CD14-positive monocyte (primary cell): ENCODE data around the gene C11orf42. TPM values are rescaled to one million over a fixed set of nuclear protein-coding genes. Genes with fewer than 3 reads are reported as not detected.

Experiments used
- DNase-seq, 3 donors: peaks; one replicate each; pipeline ENCODE4 v3.0.0-alpha.2; 2011 to 2022
- H2AFZ ChIP-seq: 2 replicates; pipeline ENCODE4 v1.6.0; 2012; ENCODE audit warnings: mild to moderate bottlenecking, low read depth, low read length, inconsistent platforms; ENCODE audit not compliant: insufficient read depth, poor library complexity, severe bottlenecking
- H3K27ac ChIP-seq, 2 donors: 1 replicate in 1 of 2; 2 replicates in 1 of 2; pipeline ENCODE4 v1.5.1; 2012 to 2013; ENCODE audit warnings: low read length in 2 of 2, control low read depth in 1 of 2, inconsistent platforms in 1 of 2, low read depth in 1 of 2, mild to moderate bottlenecking in 1 of 2
- H3K27me3 ChIP-seq, 2 donors: one replicate each; pipeline versions ENCODE4 v1.6.0 to v1.6.1; 2011 to 2013; ENCODE audit warnings: low read length in 2 of 2; ENCODE audit not compliant: control insufficient read depth in 2 of 2, insufficient read depth in 2 of 2
- H3K36me3 ChIP-seq, 2 donors: replicated peaks in 1 of 2; 1 replicate in 1 of 2; 2 replicates in 1 of 2; pipeline versions ENCODE4 v1.5.1 to v1.6.1; 2012 to 2013; ENCODE audit warnings: low read length in 2 of 2, control low read depth in 1 of 2, inconsistent platforms in 1 of 2, mild to moderate bottlenecking in 1 of 2; ENCODE audit not compliant: insufficient read depth in 2 of 2, control insufficient read depth in 1 of 2
- H3K4me1 ChIP-seq, 2 donors: 1 replicate in 1 of 2; 2 replicates in 1 of 2; pipeline versions ENCODE4 v1.5.1 to v1.6.1; 2012 to 2013; ENCODE audit warnings: low read length in 2 of 2, control low read depth in 1 of 2, inconsistent platforms in 1 of 2, mild to moderate bottlenecking in 1 of 2, moderate library complexity in 1 of 2; ENCODE audit not compliant: insufficient read depth in 2 of 2, control insufficient read depth in 1 of 2
- H3K4me2 ChIP-seq: replicated peaks from 2 replicates; pipeline ENCODE3; 2012; ENCODE audit warnings: low read length, moderate library complexity, mild to moderate bottlenecking; ENCODE audit not compliant: poor library complexity, severe bottlenecking; ENCODE audit errors: extremely low read depth
- H3K4me3 ChIP-seq, 3 experiments: fragments of 200-600 bp in 1 of 3; sonication (generic) in 1 of 3; replicated peaks in 1 of 3; 1 replicate in 2 of 3; 2 replicates in 1 of 3; pipeline ENCODE4 v1.5.1; 2011 to 2013; ENCODE audit warnings: low read length in 3 of 3, mild to moderate bottlenecking in 3 of 3, control low read depth in 2 of 3, low read depth in 2 of 3, inconsistent platforms in 1 of 3, moderate library complexity in 1 of 3
- H3K79me2 ChIP-seq: 2 replicates; pipeline ENCODE4 v1.6.0; 2012; ENCODE audit warnings: mild to moderate bottlenecking, control low read depth, inconsistent platforms, low read length, moderate library complexity; ENCODE audit not compliant: insufficient read depth
- H3K9ac ChIP-seq: 2 replicates; pipeline ENCODE4 v1.6.0; 2017; ENCODE audit warnings: low read length, mild to moderate bottlenecking; ENCODE audit not compliant: insufficient read depth, poor library complexity, severe bottlenecking
- H3K9me3 ChIP-seq, 2 donors: replicated peaks in 1 of 2; 1 replicate in 1 of 2; 2 replicates in 1 of 2; pipeline versions ENCODE4 v1.5.1 to v1.6.1; 2012 to 2013; ENCODE audit warnings: low read length in 2 of 2, control low read depth in 1 of 2; ENCODE audit not compliant: control insufficient read depth in 1 of 2, insufficient read depth in 1 of 2
- H4K20me1 ChIP-seq: 2 replicates; pipeline ENCODE4 v1.6.0; 2012; ENCODE audit warnings: mild to moderate bottlenecking, low read length, control low read depth, moderate library complexity; ENCODE audit not compliant: insufficient read depth
- H3K27ac Mint-ChIP-seq, 7 donors: one replicate each; pipeline ENCODE4 v1.8.0; 2020; ENCODE audit warnings: mild to moderate bottlenecking in 7 of 7, mixed read lengths in 7 of 7, moderate library complexity in 6 of 7, inconsistent platforms in 2 of 7
- H3K27me3 Mint-ChIP-seq, 3 donors: one replicate each; pipeline ENCODE4 v1.8.0; 2021 to 2022; ENCODE audit warnings: low read depth in 3 of 3, mild to moderate bottlenecking in 3 of 3, mixed read lengths in 3 of 3, moderate library complexity in 3 of 3, inconsistent platforms in 1 of 3
- H3K36me3 Mint-ChIP-seq, 2 donors: one replicate each; pipeline ENCODE4 v1.8.0; 2020; ENCODE audit warnings: mixed read lengths in 2 of 2, inconsistent platforms in 1 of 2, mild to moderate bottlenecking in 1 of 2
- H3K4me1 Mint-ChIP-seq: one replicate; pipeline ENCODE4 v1.8.0; 2020; ENCODE audit warnings: mild to moderate bottlenecking, mixed read lengths
- H3K4me3 Mint-ChIP-seq, 2 donors: one replicate each; pipeline ENCODE4 v1.8.0; 2020; ENCODE audit warnings: mild to moderate bottlenecking in 2 of 2, mixed read lengths in 2 of 2, moderate library complexity in 1 of 2
- H3K9me3 Mint-ChIP-seq, 7 donors: one replicate each; pipeline ENCODE4 v1.8.0; 2020 to 2022; ENCODE audit warnings: mixed read lengths in 7 of 7, mild to moderate bottlenecking in 6 of 7, moderate library complexity in 6 of 7, inconsistent platforms in 2 of 7
- WGBS: methylation state at CpG from one replicate; pipeline ENCODE4 v1.1.5; 2013; ENCODE audit warnings: missing lambda C conversion rate; ENCODE audit not compliant: insufficient coverage; 5-methylcytosine and 5-hydroxymethylcytosine counted together
- intact Hi-C, 2 donors: fragments of 100-400 bp; cut with micrococcal nuclease; formaldehyde crosslinking; loops; one replicate each; pipeline versions ENCODE4 v1.15.0 to v1.15.1; 2023
- polyA plus RNA-seq, 3 donors: library from polyadenylated mRNA; depleted of rRNA in 1 of 3; unstranded in 2 of 3; stranded (reverse) in 1 of 3; fragments of 300-500 nt in 2 of 3; fragments of >200 nt in 1 of 3; fragmentation: Illumina TruSeq in 2 of 3; gene quantifications; 1 replicate in 2 of 3; 2 replicates in 1 of 3; pipeline ENCODE4 v1.2.3, GENCODE V29; 2012 to 2021
- TF ChIP-seq, protein P1 (sequence below): fragments of 200-600 bp; IDR thresholded peaks from one replicate; pipeline ENCODE4 v1.8.0; 2022; ENCODE audit warnings: antibody characterized with exemption, mild to moderate bottlenecking

C11orf42 gene
- polyA plus RNA-seq, 3 donors: not detected

DNA sequence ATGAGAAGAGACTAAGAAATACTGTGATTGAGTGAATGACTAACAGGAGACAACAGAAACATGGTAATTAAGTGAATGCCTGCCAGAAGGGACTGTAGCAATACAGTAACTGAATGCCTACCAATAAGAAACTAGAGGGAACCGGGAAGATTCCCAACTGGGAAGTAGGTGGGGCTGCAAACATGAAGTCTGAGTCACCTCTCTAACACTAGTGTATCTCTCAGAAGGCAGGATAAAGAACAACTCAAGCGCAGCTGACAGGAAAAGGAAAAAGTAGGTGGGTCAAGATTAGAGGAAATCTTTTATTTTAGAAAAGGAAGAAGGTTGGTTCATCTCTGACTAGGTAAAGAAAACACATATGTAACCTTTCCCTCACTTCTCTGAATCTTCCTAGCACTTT lies 14.0 kb downstream of the C11orf42 start:
- H3K79me2 ChIP-seq: peaks cover 15% of the 10 kb centered on the region
- peaks cover 86 to 100% of the 10 kb centered on the region in 2 donors for H3K36me3 ChIP-seq
- no peak overlapping the region for H3K9ac ChIP-seq
- H3K4me3 ChIP-seq: no peak overlapping the region
- Mint-ChIP-seq H3K4me1 (peaks cover 29% of the 10 kb centered on the region), H3K27ac (peak overlapping the region in 5 of 7 donors; percentile 60 to 72 (median 69)), H3K36me3 (peaks cover 12 to 81% of the 10 kb centered on the region in 2 donors), H3K4me3 (no peak overlapping the region), H3K9me3 (no peaks in the 10 kb centered on the region), H3K27me3 (peaks cover 0 to 3% (median 0%) of the 10 kb centered on the region in 3 donors)
- intact Hi-C loops: no loop called here
- DNase-seq: peak in 2 of 3 donors; percentile 60 to 79
- peaks cover 14% of the 10 kb centered on the region for H4K20me1 ChIP-seq
- H3K4me2 ChIP-seq: no peak overlapping the region
- H3K9me3 ChIP-seq: no peaks in the 10 kb centered on the region
- H2AFZ ChIP-seq: no peak overlapping the region
- TF ChIP-seq, protein P1, sequence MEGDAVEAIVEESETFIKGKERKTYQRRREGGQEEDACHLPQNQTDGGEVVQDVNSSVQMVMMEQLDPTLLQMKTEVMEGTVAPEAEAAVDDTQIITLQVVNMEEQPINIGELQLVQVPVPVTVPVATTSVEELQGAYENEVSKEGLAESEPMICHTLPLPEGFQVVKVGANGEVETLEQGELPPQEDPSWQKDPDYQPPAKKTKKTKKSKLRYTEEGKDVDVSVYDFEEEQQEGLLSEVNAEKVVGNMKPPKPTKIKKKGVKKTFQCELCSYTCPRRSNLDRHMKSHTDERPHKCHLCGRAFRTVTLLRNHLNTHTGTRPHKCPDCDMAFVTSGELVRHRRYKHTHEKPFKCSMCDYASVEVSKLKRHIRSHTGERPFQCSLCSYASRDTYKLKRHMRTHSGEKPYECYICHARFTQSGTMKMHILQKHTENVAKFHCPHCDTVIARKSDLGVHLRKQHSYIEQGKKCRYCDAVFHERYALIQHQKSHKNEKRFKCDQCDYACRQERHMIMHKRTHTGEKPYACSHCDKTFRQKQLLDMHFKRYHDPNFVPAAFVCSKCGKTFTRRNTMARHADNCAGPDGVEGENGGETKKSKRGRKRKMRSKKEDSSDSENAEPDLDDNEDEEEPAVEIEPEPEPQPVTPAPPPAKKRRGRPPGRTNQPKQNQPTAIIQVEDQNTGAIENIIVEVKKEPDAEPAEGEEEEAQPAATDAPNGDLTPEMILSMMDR: no peak
- peaks cover 19 to 39% of the 10 kb centered on the region in 2 donors for H3K4me1 ChIP-seq
- no peaks in the 10 kb centered on the region for H3K27me3 ChIP-seq
- no CpG with 5 or more reads among the region's 2 CpGs for WGBS
- H3K27ac ChIP-seq: peak overlapping the region in 1 of 2 donors; percentile 71

DNA sequence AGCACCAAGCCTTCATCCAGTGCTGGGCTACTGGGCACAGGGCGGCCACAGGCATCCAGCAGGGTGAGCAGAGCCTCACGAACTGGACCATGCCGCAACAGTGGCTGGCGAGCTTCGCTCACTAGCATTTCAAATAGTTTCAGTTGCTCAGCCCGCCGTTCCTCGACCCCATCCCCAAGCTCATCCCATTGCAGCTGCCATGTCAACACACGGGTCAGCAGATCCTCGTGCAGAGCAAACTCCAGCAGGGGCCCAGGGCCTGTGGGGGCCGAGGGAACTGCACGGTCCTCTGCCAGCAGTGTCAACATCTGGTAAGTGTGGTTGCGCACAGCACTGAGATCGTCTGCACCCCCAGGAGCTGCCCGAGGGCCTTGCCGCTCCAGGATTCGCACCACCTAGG lies 18.5 kb downstream of the C11orf42 start:
- H3K36me3 Mint-ChIP-seq: peaks cover 37 to 66% of the 10 kb centered on the region in 2 donors

More for the DNA sequence above, 18.5 kb downstream of the C11orf42 start:
- H3K4me1 ChIP-seq: peaks cover 37 to 72% of the 10 kb centered on the region in 2 donors
- no peaks in the 10 kb centered on the region for H3K9me3 Mint-ChIP-seq
- H2AFZ ChIP-seq: no peak overlapping the region
- no peak overlapping the region for H3K4me2 ChIP-seq
- no peak overlapping the region for H3K9ac ChIP-seq
- H3K9me3 ChIP-seq: no peaks in the 10 kb centered on the region
- H3K27me3 Mint-ChIP-seq: no peaks in the 10 kb centered on the region
- 99% methylated on average over 17 of the region's 17 CpGs for WGBS
- peaks cover 64% of the 10 kb centered on the region for H3K4me1 Mint-ChIP-seq
- TF ChIP-seq, protein P1: no peak
- no peak overlapping the region for H3K4me3 Mint-ChIP-seq
- no peaks in the 10 kb centered on the region for H3K27me3 ChIP-seq
- no peak overlapping the region for H3K27ac ChIP-seq
- intact Hi-C loops: no loop called here
- no peak for DNase-seq
- H3K4me3 ChIP-seq: no peak overlapping the region
- H3K79me2 ChIP-seq: peaks cover 60% of the 10 kb centered on the region
- peaks cover 9% of the 10 kb centered on the region for H4K20me1 ChIP-seq
- peaks cover 44 to 66% of the 10 kb centered on the region in 2 donors for H3K36me3 ChIP-seq
- H3K27ac Mint-ChIP-seq: peak overlapping the region in 2 of 7 donors; percentile 55 to 82
